AG04449 (cell line): ENCODE measurements around the gene ORMDL3.

Source experiments
- CTCF ChIA-PET: fragments of 350-600 bp; formaldehyde crosslinking; extraction: SDS; loops from one replicate; lab custom pipeline; 2021; ENCODE audit warnings: antibody characterized with exemption; lab: Yijun Ruan, JAX
- POLR2A ChIA-PET: fragments of 400-600, 350-600 bp; formaldehyde crosslinking; extraction: SDS; loops from one replicate; lab custom pipeline; 2020; ENCODE audit warnings: antibody characterized with exemption, inconsistent platforms; lab: Yijun Ruan, JAX
- DNase-seq: peaks from one replicate; pipeline ENCODE4 v3.0.0-alpha.2; 2010; ENCODE audit warnings: low read depth, low spot score
- H3K4me3 ChIP-seq: 2 replicates; pipeline ENCODE4 v1.5.1; 2011; ENCODE audit warnings: low read depth, mild to moderate bottlenecking, control low read depth, low read length
- TF ChIP-seq, protein P1 (sequence below): IDR thresholded peaks from one replicate; pipeline ENCODE4 v1.5.1; 2011; ENCODE audit warnings: mild to moderate bottlenecking, moderate library complexity, low read length, control low read depth, inconsistent platforms; ENCODE audit not compliant: insufficient read depth; ENCODE audit errors: missing control alignments

ORMDL3 gene

DNA sequence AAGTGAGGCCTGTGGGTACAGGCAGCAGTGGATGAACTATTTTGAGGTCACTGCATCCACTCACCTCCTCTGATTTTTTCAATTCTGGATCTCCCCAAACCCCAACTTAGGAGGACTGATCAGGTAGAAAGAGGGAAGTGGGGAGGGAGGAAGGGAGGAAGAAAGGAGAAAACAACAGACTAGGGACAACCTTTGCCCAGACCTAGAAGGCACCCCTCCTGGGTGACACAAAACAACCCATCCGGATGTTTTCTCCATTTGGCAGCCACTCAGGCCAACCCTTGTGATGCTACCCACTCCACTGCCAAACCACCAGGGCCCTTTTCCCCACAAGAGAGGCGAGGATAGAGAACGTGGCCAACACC is 2.7 kb downstream of the ORMDL3 start:
- DNase-seq, result no peak
- ChIA-PET POLR2A (interaction anchor here (0.5 kb wide), 1 partner anchor 14 kb away, joined by 4 read pairs; no protein-coding TSS in a partner anchor), CTCF (interaction anchor here (1.7 kb wide), 1 partner anchor 56 kb away, joined by 5 read pairs; the partner anchor contains the start of gene PSMD3)
- TF ChIP-seq, protein P1, sequence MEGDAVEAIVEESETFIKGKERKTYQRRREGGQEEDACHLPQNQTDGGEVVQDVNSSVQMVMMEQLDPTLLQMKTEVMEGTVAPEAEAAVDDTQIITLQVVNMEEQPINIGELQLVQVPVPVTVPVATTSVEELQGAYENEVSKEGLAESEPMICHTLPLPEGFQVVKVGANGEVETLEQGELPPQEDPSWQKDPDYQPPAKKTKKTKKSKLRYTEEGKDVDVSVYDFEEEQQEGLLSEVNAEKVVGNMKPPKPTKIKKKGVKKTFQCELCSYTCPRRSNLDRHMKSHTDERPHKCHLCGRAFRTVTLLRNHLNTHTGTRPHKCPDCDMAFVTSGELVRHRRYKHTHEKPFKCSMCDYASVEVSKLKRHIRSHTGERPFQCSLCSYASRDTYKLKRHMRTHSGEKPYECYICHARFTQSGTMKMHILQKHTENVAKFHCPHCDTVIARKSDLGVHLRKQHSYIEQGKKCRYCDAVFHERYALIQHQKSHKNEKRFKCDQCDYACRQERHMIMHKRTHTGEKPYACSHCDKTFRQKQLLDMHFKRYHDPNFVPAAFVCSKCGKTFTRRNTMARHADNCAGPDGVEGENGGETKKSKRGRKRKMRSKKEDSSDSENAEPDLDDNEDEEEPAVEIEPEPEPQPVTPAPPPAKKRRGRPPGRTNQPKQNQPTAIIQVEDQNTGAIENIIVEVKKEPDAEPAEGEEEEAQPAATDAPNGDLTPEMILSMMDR, result no peak
- no peak overlapping the region for H3K4me3 ChIP-seq

DNA sequence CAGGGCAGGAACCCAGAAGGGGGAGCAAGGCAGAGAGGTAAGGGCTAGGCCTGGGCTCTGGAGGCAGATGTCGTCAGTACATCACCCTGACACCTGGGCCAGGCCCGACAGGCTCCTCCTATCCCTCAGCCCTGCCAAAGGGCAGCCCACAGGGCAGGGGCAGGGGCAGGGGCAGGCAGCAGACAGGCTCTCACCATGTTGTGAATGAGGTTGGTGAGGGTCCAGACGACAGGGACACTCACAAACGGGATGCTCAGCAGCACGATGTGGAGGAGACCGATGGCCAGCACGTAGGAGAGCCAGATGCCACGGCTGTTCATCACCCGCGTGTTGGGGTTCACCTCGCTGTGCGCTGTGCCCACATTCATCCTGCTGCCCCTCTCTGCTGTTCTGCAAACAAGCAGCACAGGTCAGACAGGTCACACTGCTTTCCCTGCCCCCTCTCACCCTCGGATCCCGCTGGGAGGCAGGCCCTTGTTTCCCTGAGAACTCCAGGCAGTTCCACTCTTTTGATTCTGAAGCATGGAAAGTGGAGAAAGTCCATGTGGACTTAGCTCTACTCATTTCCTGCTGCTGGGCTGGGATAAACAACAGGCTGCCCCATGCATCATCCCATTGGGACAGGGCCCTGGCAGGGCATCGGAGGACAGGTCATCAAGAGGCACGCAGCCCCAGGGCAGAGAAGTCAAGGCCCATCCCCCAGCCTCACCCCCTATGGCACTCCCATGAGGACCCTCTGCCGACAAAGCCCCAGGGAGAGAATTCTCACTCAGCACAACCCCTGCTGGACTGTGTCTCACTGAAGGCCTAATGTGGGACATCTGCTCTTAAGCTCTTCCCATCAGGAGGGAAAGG is 3.3 kb downstream of the ORMDL3 start:
- POLR2A ChIA-PET, result no interaction called here
- H3K4me3 ChIP-seq, result no peak overlapping the region
- TF ChIP-seq, protein P1, result no peak
- no peak for DNase-seq
- CTCF ChIA-PET, result interaction anchor here (1.7 kb wide), 1 partner anchor 56 kb away, joined by 5 read pairs; the partner anchor contains the start of gene PSMD3

DNA sequence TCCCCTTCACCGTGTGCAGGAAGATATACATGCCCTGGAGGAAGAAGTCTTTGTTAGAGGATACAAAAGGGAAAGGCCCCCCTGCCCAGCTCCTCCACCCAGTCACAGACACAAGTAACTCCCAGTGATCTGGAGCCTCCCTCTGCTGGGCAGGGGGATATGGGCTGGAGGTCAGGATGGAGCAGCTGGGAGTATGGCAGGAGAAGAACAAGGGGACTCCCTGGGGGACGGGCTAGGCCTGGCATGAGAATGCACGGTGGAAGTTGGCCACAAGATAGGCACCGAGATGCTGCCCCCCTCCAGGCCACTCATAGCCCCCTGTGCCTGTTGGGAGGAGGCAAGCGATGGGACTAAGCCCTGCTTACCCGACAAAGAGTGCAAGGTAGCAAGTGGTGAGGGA is 4.2 kb downstream of the ORMDL3 start:
- POLR2A ChIA-PET, result no interaction called here
- CTCF ChIA-PET, result interaction anchor here (1.8 kb wide), 1 partner anchor 57 kb away, joined by 8 read pairs; the partner anchor contains the start of gene PSMD3

DNA sequence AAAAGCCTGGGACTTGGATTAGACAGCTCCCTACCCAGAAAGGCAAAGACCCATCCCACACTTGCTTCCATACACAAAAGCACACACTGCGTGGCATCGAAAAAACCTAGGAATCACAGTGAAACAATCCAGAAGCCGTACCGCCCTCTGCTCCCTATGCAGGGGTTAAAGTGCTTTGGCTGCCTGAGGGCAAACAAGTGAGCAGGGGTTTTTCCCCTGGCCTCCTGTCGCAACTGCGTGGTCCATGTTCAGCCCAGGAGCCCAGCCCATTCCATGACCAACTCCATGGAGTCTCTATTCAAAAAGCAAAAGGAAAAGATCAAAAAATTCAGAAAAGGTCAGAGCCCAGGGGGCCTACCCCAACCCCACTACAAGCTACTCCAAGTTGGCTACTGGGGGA is 5.4 kb downstream of the ORMDL3 start:
- ChIA-PET POLR2A (no interaction called here), CTCF (interaction anchor here (1.2 to 2.1 kb wide), 3 partner anchors 36 to 58 kb away, joined by 4 to 8 read pairs (median 6); partner anchors contain the start of gene PSMD3)
- DNase-seq, result no peak
- no peak overlapping the region for H3K4me3 ChIP-seq
- TF ChIP-seq, protein P1, result no peak

More for the DNA sequence above, 4.2 kb downstream of the ORMDL3 start:
- TF ChIP-seq, protein P1, result no peak
- no peak for DNase-seq
- H3K4me3 ChIP-seq, result no peak overlapping the region

DNA sequence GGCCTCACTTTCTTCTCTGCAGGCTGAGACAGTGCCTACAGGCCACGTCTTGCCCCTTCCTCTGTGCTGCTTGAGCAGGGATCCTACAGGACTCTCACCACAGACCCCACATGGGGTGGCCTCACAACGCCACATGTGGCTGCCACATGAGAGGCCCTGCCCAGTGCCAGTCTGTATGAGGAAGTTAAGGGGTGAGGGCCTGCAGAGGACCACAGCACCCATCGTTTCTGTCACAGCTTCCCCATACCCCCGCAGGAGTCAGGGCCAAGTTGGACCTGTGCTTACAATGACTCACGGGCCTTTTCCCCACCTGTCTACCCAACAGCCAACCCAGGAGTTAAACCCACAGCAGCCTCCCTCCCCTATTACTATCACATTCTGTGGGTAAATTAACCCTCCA is 6.1 kb downstream of the ORMDL3 start:
- ChIA-PET POLR2A (no interaction called here), CTCF (interaction anchor here (1.2 to 2.1 kb wide), 2 partner anchors 37 to 49 kb away, joined by 4 to 6 read pairs; no protein-coding TSS in a partner anchor)
- TF ChIP-seq, protein P1, result no peak
- no peak for DNase-seq
- H3K4me3 ChIP-seq, result no peak overlapping the region
